ENCODE results near the gene ZBBX.

ZBBX gene

DNA sequence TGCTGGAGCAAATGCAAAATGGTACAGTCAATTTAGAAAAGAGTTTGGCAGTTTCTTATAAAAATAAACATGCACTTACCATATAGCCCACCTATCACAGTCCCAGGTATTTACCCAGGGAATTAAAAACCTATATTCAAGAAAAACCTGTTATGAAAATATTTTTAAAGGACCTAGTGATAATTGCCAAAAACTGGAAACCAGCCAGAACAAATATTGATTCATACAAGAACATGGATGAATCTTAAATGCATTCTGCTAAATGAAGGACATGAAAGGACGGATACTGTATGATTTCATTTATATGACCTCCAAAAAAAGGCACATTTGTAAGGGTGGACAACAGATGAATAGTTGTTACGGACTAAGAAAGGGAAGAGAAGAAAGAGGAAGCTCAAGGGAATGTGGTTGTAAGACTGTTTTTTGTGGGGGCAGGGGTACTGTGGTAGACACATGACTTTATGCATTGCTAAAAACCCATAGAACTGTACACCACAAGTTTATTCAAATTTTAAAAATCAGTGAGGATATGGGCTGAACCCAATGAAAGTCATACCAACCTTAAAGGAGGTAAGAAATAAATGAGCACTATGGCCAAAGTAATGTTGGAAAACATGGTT lies 61.0 kb downstream of the ZBBX start:
- in situ Hi-C loops (cut with HindIII; ENCODE audit: low sequenced_read_pairs), result no loop called here

DNA sequence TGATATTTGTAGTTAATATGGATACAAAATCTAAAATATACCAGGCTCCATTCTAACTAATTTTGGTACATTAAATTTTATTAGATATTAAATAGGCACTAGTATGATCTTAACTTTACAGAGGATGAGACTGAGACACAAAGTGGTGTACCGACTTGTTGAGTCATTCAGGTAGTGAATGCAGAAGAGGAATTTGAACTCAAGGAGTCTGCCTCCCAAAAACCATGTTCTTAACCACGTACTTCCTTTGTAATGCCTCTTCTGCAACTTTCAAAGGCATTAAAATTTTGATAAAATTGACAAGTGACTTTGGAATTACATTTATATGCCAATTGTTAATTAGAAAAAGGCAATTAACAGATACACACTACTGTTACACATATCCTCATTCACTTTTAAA lies 61.8 kb downstream of the ZBBX start:
- in situ Hi-C loops (cut with HindIII; ENCODE audit: low sequenced_read_pairs), result no loop called here

DNA sequence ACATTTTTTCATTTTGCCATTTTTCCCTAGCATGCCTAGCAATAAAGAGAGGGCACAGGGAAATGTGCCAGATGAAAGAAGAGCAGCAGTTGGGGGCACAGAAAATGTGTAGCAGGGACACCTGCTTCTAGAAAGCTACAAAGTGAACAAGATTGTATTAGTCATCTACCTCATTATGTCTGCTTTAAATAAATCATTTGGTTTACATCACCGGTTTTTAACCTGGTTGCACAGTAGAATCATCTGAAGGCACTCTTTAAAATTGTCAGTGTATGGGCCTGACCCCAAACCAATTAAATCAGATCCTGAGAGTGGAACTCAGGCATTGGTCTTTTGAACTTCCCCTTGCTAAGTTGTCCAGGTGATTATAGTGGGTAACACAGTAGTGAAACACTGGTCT lies 73.8 kb downstream of the ZBBX start:
- in situ Hi-C loops (cut with HindIII; ENCODE audit: low sequenced_read_pairs), result no loop called here

DNA sequence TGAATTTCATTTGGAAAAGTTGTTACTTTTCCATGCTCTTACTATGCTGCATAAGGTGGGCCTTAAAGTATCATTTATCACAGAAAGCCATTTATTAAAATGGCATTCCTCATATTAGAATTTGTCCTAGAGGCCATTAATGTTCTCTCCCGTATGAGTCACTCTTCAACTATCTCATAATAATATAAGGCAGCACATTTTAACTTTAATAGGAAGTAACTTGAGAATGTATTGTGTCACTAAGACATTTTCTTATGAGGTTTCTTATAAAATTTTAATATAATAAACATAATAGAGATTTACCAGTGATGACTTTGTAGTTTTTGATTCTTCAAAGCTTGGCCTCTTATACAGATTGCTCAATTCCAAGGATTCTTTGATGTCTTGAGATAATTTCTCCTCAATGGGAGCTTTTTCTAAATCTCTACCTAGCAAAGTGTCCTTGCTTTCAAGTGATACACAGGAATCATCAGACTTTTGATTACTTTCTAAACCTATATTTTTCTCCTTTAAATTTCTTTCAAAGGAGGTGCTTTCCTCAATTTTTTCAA lies 74.7 kb downstream of the ZBBX start:
- in situ Hi-C loops (cut with HindIII; ENCODE audit: low sequenced_read_pairs), result no loop called here

DNA sequence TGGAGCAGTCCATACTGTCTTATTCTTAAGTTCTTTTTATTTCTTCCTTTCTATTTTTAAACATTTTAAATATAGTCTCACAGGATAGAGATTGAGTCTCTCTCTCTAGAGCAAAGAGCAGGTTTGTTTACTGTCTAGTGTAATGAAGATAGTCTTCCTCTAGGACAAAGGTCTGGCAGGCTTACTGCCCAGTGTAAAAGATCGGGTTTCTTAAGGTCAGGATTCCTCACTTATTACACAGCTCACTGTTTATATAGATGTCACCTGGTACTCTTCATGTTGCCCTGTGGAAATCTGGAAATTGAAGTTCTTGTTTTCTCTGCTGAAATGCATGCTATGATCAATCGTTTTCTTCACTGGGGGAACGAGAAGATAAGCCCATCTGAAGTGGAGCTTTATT lies 76.0 kb downstream of the ZBBX start:
- in situ Hi-C loops (cut with HindIII; ENCODE audit: low sequenced_read_pairs), result no loop called here

DNA sequence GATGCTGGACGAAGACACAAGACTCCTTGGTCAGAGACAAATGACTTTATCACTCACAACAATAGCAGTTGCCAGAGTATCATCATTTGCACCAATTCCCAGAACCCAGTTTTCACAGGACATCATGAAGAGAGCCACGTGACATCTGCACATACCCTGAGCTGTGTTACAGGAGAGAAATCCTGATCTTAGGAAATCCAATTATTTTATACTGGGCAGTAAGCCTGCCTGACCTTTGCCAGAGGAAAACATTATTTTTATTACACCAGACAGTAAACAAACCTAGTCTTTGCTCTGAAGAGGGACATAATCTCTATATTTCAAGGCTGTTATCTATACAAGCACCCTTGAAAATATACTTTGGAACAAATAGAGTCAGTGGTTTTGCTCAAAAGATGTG lies 77.4 kb downstream of the ZBBX start:
- in situ Hi-C loops (cut with HindIII; ENCODE audit: low sequenced_read_pairs), result no loop called here

DNA sequence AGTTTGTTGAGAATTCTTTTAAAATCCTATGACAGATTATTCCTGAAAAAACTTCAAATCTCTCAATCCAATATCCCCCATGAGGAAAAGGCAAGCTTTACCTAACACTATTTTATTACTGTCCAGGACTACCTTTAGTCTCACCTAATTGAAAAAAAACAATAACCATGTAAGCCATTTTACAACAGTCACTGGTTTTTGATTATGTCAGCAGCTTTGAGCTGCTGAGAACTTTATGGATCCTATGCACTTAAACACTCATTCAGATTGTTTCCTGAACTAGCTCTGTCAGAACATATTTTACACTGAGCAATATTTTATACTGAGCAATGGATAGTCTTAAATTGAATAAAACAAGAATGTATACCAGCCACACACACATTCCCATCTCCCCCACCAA lies 79.9 kb downstream of the ZBBX start:
- in situ Hi-C loops (cut with HindIII; ENCODE audit: low sequenced_read_pairs), result no loop called here

DNA sequence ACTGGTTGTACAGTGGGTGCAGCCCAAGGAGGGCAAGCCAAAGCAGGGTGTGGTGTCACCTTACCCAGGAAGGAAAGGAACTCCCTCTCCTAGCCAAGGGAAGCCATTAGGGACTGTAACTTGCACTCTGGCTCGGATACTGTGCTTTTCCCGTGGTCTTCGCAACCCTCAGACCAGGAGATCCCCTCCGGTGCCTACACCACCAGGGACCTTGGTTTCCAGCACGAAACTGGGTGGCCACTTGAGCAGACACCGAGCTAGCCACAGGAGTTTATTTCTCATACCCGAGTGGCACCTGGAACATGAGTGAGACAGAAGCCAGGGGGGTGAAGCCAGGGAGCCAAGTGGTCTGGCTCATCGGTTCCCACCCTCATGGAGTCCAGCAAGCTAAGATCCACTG lies 90.7 kb downstream of the ZBBX start:
- in situ Hi-C loops (cut with HindIII; ENCODE audit: low sequenced_read_pairs), result no loop called here

DNA sequence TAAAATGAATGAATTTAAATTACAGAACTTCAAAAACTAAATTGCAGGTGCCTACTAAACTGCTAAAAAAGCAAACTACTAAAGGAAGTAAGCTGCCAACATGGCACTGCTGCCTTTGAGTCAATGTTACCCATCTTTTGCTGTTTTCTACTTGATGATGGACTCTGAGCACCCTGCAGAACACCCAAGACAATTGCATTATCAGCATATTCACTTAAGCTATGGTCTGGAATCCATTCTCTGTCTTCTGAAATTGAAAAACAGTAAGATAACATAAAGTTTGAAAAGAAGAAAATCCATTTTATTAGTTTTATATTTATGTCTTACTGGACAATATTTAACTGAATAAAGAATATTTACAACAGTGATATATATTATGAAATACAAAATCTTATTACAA lies 91.4 kb downstream of the ZBBX start:
- in situ Hi-C loops (cut with HindIII; ENCODE audit: low sequenced_read_pairs), result no loop called here

DNA sequence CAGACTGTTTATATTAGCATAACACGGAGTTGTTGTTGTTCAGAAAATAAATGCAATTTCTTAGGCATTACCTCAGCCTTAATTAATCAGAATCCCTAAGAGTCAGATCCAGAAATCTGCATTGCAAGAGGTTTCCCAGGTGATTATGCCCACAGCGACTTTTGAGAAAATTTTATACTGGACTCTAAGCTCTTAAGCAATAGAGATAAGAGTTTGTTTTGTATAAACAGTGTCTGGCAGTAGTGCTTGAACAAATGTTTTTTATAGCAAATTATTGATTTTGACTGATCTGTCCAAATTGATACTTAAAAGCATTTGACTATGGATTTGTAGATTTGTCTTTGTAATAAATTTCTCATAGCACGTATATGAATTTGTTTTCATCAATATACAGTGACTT lies 92.8 kb downstream of the ZBBX start:
- in situ Hi-C loops (cut with HindIII; ENCODE audit: low sequenced_read_pairs), result no loop called here

DNA sequence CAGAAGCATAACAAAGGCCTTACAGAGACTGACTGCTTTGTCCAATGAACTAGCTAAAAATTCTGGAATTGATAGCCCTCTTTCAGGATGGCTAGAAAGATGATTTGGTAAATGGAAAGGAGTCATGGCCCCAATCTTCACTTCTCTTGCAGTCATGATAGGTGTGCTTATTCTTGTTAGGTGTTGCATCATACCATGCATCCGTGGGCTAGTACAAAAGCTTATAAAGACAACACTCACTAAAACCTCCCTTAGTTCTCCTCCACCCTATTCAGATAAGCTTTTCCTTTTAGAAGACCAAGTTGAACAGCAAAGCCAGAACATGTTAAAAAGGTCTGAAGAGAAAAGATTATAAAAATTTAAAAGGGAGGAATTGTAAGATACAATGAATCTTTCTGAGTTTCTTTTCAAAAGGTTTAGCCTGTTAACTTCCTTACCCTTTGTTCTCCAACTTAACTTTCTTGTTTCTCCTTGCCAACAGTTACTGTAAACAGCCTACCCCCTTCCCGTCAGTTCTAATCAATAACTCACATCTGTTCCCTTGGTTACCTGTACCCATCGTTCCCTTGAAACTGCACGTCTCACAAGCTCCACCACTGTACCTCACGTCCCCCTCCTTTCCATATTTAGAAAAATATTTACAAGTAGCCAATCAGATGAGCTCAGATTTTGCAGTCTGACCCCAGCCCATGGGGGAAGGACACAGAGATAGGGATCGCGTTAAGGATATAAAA lies 105.8 kb downstream of the ZBBX start:
- in situ Hi-C loops (cut with HindIII; ENCODE audit: low sequenced_read_pairs), result no loop called here

DNA sequence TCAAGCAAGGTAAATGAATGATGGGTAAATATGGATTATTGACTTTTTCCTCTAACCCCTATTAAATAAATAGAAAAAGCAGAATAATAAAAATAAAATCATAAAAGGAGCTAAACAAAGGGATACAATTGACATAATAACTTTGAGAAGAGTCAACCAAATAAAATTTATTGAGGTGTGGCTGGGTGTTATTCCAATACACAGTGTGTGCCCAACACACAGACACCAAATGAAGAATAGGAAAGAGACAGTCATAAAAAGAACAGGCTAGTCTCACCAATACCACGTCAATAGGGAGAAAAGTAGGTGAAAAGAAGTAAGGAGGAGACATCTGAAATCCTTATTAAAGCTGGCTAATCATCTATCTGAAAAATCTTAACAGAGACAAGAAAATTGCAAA lies 127.1 kb downstream of the ZBBX start:
- in situ Hi-C loops (cut with HindIII; ENCODE audit: low sequenced_read_pairs), result no loop called here

DNA sequence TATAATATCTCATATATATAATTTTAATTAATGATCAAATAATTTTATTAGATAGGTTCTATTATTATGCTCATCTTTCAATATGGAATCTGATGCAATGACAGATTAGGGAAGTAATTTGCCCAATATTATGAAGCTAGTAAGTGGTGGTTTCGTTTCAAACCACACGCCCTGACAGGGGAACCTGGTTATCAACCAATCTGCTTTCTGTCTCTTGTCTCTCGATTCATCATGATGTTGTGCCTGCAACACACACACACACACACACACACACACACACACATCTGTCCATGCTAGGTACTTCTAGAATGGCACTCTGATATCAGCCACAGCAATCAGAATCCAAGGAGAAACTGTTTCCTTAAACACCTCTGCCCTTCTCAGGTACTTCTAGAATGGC lies 128.4 kb downstream of the ZBBX start:
- in situ Hi-C loops (cut with HindIII; ENCODE audit: low sequenced_read_pairs), result no loop called here

DNA sequence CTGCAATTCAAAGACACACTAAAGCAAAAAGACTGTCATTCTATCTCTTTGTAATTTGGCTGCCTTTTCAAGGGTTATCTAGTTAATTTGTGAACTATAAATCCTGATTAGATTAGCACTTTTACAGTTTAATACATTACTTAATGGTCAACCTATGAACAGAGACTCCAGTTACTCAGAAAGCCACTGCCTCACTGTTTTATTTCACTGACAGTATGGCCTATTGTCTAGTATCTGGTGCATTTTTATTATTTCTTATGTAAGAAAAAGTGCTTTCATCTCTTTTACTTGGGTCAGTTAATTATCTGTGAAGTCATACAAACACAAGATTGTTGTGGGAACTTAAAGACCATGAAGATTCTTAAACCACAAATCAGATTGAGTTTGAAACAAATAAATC lies 133.8 kb downstream of the ZBBX start:
- in situ Hi-C loops (cut with HindIII; ENCODE audit: low sequenced_read_pairs), result no loop called here

DNA sequence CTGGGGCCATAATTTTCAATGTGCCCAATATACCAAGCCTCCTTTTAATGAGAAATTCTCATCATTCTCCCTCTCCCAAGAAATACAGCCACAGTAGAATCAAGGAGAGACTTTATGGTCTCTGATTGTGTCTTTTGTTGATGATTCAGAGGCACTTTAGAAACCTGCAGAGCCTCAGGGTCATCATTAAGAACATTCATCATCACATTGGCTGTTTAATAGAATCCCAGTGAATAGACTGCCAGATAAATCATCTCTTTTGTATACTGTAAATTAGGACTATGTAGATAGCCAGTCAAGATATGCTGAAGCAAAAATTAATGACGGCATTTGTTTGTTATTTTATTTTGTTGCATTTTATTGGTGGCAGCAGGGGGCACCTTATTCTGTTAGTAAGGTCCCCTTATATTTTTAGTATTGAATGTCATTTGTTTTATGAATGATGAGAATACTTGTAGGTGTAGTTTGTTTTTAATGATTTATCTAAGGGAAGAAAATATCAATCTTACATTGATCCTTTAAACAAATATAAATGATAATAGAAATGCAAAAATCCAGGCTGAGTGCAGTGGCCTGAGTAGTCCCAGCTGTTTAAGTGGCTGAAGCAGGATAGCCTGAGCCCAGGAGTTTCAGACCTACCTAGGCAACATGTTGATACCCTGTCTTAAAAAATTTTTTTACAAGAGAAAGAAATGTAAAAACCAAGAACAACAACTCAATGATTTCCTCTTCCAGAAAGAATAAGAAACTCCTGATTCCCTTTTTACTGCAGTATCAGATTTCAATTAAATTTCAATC lies 138.8 kb downstream of the ZBBX start:
- in situ Hi-C loops (cut with HindIII; ENCODE audit: low sequenced_read_pairs), result no loop called here

DNA sequence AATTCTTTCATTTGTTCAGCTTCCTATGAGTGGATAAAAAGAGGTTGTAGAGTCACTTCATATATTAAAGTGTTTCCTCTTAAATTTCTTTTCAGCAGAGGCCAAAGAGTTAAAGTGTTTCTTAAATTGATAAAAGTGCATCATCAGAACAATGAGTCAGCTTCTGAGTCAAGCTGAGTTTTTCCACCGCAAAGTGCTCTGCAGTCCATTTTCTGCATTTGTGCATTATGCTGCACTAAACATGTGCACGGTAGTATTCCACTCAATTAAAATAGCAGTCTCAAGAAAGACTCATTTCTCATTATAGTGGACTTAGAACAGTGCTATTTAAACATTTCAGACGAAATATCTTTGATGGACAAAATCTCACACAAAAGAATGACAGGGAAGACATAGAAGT lies 152.0 kb downstream of the ZBBX start:
- in situ Hi-C loops (cut with HindIII; ENCODE audit: low sequenced_read_pairs), result no loop called here

DNA sequence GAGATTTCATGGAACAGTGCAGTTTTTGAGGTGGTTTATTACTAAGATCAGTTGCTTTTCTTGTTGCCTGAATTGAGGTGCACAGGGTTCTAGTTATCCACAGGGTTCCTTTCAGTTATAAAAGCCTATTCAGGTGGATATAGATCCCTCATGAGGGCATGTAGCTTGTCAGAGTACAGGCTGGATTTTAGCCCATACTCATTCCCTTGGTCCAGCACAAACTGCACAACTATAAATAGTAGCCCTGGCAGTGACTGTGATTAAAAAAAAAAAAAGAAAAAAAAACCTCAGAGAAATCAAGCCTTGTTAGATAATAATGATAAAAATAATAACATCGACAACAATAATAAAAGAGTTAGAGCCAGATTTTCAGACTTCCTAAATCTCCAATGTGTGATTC lies 154.3 kb downstream of the ZBBX start:
- in situ Hi-C loops (cut with HindIII; ENCODE audit: low sequenced_read_pairs), result no loop called here

DNA sequence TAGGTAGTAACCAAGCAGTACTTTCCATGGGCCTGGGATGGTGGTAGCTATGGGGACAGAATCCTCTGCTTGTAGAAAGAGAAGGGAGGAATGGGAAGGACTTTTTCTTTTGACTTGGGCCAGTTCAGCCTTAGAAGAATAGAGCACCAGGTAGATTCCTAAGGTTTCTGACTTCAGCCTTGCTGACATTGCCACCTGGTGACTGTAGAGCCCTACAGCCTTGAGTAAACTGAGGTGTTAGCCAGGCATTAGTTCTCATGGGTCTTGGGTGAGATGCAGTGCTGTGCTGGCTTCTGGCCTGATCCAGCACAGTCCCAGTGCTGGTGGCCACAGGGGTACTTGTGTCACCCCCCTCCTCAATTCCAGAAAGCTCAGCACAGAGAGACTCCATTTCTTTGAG lies 171.1 kb downstream of the ZBBX start:
- in situ Hi-C loops (cut with HindIII; ENCODE audit: low sequenced_read_pairs), result no loop called here

DNA sequence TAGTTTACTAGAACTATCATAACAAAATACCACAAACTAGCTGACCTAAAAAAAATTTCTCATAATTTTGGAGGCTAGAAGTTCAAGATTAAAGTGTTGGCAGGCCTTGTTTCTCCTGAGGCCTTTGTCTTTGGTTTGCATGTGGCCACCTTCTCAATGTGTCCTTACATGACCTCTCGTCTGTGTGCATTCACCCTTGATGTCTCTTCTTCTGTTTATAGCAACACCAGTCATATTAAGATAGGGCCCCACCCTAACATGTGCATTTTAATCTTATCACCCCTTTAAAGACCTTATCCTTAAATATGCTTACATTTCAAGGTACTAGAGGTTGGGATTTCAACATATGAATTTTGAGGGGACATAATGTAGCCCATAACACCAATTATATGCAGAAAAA lies 177.0 kb downstream of the ZBBX start:
- in situ Hi-C loops (cut with HindIII; ENCODE audit: low sequenced_read_pairs), result no loop called here

DNA sequence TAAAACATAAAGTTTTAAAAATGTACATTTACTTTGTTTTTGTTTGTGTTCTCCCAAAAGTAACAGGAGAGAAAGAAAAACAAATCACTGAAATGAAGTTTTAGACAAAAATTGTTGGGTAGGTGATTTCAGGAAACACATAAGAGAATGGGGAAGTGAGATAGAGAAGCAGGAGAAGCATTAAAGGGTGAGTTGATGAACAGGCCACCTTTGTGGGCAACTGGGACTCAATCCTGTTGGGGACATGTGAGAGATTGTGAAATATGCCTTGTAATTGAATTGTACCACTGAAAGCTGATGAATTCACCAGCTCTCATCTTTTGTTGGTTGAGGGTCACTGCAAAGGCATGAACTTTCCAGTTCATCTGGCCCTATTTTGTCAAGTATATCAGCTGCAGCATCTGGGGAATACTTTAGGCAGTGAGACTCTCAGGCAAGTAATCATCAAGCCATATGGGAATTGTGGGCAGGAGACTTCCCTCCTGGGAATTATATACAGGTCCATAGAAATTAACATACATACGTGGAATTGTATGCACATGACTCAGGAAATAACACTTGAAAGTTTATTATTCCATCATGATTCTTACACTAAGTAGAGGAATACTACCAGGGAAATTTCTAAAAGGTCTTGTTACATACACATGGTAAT lies 181.0 kb downstream of the ZBBX start:
- in situ Hi-C loops (cut with HindIII; ENCODE audit: low sequenced_read_pairs), result no loop called here
